ENCODE data around the gene ASB16. TPM values are rescaled to one million over a fixed set of nuclear protein-coding genes. Genes with fewer than 3 reads are reported as not detected.

Gene ASB16
- polyA plus RNA-seq, 1 donor from 2014 or later = not detected

DNA sequence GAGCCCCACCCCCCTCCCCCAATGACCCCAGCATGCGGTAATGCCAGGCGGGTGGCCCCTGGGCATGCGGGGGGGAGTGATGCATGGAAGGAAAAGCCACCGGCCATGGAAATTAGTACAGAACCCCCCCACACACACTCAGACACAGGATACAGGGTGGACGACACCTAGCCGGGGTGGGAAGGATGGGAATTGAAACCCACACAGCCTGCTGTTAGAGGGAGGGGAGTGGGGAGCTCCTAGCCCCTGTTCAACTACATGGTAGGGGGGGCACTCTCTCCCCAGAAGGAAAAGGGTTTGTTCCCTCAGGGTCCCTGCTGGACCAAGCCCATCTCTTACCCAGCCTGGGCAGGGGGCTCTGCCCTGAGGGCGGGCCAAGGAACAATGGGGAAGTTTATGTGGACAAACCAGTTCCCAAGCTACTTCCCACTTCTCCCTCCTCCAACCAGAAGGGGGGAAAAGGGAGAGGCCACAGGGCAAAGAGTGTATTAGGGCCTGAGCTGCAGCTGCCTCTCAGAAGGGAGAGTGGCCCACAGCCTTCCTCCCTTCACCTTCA, 21.5 kb downstream of the ASB16 start:
- Mint-ChIP-seq H3K27me3 (no peaks in the 10 kb centered on the region), H3K27ac (peak overlapping the region in 1 of 3 donors; percentile 65), H3K4me3 (peak overlapping the region in 1 of 4 donors; percentile 40), H3K9me3 (no peaks in the 10 kb centered on the region), H3K4me1 (peaks cover 7 to 14% (median 13%) of the 10 kb centered on the region in 3 donors), H3K36me3 (peaks cover 5% of the 10 kb centered on the region)

DNA sequence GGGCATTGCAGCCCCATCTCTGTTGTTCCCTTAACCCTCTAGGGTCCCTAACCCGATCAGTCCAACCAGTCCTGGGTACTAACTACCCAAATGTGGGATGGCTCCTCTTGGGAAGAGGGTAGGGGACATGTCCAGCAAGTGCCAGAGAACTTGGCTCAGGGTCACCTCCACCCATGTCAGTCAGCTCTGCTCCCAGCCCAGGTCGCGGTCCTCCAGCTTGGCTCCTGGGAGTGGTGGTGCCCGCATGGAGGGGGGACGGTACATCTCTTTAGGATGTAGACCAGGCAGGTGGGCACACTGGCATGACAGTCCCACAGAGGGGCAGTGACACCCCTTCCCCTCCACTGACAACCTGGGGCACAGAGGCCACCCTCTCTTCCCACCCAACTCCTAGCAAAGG, 22.2 kb downstream of the ASB16 start:
- peaks cover 5 to 17% (median 11%) of the 10 kb centered on the region in 3 donors for H3K4me1 Mint-ChIP-seq

DNA sequence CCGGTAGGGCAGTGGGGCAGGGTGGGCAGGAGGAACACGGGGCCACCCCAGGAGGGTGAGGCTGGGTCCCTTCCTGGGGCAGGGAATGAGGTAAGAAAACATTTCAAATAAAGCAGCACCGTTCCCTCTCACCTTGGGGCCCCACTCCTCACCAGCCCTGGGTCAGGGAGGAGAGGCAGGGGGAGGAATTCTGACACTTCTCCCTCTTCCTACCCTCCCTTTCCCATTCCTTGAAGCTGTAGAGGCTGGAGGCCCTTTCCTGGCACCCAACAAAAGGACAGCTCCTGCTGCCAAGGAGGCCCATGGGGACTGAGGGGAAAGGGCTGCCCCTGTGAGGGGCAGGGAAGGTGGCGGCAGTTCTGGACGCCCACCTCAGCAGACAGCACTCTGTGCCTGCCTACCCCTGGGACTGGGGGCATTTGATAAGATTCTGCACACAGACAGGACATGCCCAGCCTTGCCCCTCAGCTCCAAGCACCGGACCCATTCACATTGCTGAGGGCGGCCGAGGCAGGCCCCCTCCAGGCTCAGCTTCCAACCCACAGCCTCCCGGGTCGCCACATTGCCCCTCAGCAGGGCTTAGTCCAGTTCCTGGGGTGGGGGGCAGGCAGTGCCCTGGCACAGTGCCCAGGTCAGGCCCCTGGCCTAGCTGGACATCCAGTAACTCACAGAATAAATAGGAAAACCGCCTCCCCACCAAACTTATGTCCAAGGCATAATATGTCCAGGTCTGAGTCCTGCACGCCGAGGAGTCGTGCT, 23.0 kb downstream of the ASB16 start:
- Mint-ChIP-seq H3K4me3 (peak overlapping the region in 1 of 4 donors; percentile 60), H3K27ac (no peak overlapping the region), H3K27me3 (no peaks in the 10 kb centered on the region), H3K36me3 (peaks cover 9% of the 10 kb centered on the region), H3K9me3 (no peaks in the 10 kb centered on the region), H3K4me1 (peaks cover 9 to 16% (median 13%) of the 10 kb centered on the region in 3 donors)

More for the DNA sequence above, 22.2 kb downstream of the ASB16 start:
- no peaks in the 10 kb centered on the region for H3K9me3 Mint-ChIP-seq
- H3K27ac Mint-ChIP-seq = peak overlapping the region in 1 of 3 donors; percentile 65
- H3K36me3 Mint-ChIP-seq = peaks cover 5% of the 10 kb centered on the region
- H3K27me3 Mint-ChIP-seq = no peaks in the 10 kb centered on the region
- H3K4me3 Mint-ChIP-seq = peak overlapping the region in 1 of 4 donors; percentile 40

DNA sequence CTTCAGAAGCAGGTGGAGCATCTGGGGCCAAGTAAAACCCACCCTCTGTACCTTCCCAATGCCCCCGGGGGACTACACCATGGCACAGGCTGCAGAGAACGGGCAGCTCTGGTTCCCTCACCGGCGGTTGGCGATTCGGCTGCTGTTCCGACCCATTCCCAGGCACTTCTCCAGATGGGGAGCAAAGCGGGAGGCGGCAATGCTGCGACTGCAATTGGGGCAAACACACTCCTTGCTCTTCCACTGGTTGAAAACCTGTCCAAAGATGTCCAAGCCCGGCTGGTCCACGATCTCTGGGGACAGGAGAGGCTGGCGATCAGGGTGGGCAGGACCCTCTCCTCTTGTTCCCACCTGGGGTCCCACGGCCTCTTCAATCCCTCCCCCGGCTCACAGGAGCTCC, 26.6 kb downstream of the ASB16 start:
- H3K36me3 Mint-ChIP-seq = peaks cover 6% of the 10 kb centered on the region
- H3K27ac Mint-ChIP-seq = peak overlapping the region in 1 of 3 donors; percentile 89
- H3K9me3 Mint-ChIP-seq = no peaks in the 10 kb centered on the region
- peak overlapping the region in 1 of 4 donors; percentile 92 for H3K4me3 Mint-ChIP-seq
- H3K4me1 Mint-ChIP-seq = peaks cover 16 to 22% (median 17%) of the 10 kb centered on the region in 3 donors
- no peaks in the 10 kb centered on the region for H3K27me3 Mint-ChIP-seq

DNA sequence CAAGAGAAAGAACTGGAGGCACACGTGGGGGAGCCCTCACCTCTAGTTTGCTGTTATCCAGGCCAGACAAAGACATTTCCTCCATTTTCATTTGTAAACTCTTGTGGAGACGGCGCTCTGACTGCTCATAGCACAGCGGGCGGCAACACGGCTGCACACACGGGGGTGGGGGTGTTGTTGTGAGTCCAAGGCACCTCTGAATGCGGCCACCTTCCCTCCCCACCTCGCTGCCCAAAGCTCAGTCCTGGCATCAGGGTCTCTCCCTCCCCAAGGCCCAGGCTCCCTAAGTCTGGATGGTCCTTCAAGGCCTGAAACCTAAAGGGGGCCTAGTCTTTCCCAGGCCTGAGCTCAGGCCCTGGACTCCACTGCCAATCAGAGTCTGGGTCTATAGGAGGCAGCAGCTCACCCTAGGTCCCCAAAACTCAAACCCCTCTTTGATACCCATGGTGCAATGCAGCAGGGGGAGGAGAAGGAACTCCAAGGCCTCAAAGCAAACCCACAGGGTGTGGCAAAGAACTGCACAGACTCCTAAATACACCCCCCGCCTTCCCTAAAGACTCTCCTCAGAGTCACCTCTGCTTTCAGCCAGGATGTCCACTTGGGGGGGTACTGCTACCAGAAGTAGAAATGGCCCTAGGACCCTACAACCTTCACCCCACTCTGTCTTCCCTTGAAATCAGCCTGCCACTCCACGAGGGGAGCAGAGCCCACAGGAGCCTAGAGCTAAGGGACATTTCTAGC, 27.6 kb downstream of the ASB16 start:
- peaks cover 6% of the 10 kb centered on the region for H3K36me3 Mint-ChIP-seq
- H3K27me3 Mint-ChIP-seq = no peaks in the 10 kb centered on the region
- no peaks in the 10 kb centered on the region for H3K9me3 Mint-ChIP-seq
- peak overlapping the region; percentile 84 to 96 (median 94) for H3K4me3 Mint-ChIP-seq
- peaks cover 21 to 28% (median 24%) of the 10 kb centered on the region in 3 donors for H3K4me1 Mint-ChIP-seq
- peak overlapping the region; percentile 78 to 89 (median 88) for H3K27ac Mint-ChIP-seq

DNA sequence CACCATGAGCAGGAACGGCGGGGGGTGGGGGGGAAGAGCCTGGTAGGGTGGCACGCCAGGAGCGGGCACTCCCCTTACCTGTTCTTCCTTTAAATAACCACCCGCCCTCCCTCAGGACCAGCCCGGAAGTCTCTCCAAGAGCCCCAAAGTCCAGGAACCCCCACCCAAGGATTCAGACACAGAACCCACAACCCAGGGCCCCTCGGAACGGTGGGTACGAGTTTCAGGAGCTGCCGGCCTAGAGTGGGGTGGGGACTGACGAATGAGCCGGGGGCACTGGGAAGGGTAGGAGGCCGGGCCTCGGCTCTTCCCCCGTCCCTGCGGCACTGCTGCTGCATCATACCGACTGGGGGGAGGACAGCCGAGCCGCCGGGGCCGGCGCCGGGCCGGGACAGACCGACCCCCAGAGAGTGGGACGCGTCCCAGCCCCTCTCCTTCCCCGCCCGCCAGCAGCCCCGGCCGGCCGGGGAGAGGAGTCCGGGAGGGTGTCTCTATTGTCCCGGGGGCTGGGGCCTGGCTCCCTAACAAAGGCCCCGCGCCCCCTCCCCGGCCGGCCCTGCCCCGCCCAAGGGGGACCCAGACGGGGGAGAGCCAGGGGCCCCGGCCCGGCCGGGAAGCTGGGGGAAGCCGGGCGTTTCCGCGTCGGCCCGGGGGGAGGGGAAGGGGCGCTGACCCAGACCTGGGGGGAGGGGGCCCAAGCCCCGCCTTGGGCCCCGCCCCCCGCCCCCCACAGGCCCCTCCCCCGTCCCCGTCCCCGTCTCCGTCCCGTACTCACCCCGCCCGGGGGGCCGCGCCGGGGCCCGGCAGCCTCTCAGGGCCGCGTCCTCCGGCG, 28.4 kb downstream of the ASB16 start:
- Mint-ChIP-seq H3K27ac (peak overlapping the region; percentile 78 to 89 (median 88)), H3K4me3 (peak overlapping the region; percentile 84 to 96 (median 94)), H3K27me3 (no peaks in the 10 kb centered on the region), H3K4me1 (peaks cover 25 to 36% (median 30%) of the 10 kb centered on the region in 3 donors), H3K36me3 (peaks cover 6% of the 10 kb centered on the region), H3K9me3 (no peaks in the 10 kb centered on the region)

DNA sequence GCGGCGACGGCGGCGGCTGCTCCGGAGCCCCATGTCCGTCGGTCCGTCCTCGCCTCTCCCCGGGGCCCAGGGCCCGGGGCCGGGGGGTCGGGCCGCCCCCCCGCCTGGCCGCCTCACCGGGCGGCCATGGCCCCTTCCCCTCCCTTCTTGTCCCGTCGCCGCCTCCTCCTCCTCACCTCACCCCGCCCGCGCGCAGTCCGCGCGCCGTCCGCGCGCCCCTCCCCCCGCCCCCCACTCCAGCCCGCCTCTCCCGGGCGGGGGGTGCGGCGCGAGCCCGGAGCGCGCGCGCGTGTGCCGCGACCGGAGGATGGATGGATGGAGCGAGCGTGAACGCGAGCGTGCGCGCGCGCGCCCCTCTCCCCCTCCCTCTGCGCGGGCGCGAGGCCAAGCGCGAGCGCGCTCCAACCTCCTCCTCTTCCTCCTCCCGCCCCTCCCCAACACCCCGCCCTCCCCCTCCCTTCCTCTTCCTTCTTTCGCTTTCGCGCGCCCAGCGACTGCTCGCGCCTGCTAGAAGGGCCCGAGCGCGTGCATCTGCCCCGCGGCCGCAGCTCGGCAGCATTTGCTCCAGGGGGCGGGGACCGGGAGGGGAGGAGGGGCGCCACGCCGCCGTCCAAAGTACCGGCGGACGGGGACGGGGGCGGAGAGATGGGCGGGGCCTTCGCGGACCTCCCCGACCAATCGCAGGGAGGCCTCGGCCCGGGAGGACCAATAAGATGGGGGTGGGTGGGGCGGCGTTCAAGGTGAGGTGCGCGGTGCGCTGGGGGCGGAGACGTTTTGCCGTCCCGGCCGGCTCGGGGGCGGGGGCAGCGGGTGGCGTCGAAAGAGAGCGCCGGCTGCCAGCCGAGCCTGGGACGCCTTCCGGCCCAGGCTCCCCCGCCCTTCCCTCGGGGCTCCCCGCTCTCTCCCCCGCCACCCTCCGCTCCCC, 29.3 kb downstream of the ASB16 start, which contains the start of gene ATXN7L3:
TSS of gene ATXN7L3 (minus strand) at position 332 of the 925 bp plus-strand sequence. CDS start 1,814 bp downstream, outside the sequence.
- Mint-ChIP-seq H3K27ac (peak within 1 kb of the TSS; percentile 78 to 93 (median 89)), H3K9me3 (no peaks in the 10 kb centered on the region), H3K4me1 (peaks cover 27 to 38% (median 31%) of the 10 kb centered on the region in 3 donors), H3K27me3 (no peaks in the 10 kb centered on the region), H3K4me3 (peak within 1 kb of the TSS; percentile 84 to 96 (median 94)), H3K36me3 (peaks cover 6% of the 10 kb centered on the region)

DNA sequence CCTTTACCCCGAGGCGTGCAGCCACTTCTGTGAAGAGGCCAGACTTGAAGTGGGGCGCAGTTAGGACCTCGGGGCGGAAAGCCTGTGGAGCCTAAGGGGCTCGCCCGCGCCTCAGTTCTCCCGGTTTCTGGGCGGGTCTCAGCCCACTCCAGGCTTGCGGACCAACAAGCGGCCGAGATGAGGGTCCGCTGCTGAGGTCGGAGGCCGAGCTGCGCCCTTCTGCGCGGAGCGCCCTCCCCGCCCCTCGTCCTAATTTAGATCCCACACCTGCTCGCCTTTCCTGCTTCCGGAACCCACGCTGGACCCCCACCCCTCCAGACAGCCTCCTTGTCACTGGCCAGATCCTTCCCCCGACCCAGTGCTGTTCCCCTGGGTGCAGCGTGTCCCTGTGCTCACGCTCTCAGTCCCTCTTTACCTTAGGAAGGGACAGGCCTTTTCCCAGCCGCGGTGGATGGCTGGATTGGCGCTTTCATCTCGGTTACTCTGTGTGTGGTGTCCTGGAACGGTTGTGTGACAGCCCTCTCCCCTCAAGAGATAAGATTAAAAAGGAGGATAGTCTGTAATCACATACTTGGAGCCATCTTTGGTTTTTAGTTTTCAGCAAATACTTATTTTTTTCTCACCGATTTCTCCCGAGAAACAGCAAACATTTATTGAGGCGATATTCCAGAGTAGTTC, 30.1 kb downstream of the ASB16 start:
- Mint-ChIP-seq H3K27me3 (no peaks in the 10 kb centered on the region), H3K36me3 (peaks cover 5% of the 10 kb centered on the region), H3K9me3 (no peaks in the 10 kb centered on the region), H3K4me1 (peaks cover 27 to 38% (median 31%) of the 10 kb centered on the region in 3 donors), H3K27ac (peak overlapping the region; percentile 78 to 93 (median 88)), H3K4me3 (peak overlapping the region; percentile 82 to 96 (median 89))

DNA sequence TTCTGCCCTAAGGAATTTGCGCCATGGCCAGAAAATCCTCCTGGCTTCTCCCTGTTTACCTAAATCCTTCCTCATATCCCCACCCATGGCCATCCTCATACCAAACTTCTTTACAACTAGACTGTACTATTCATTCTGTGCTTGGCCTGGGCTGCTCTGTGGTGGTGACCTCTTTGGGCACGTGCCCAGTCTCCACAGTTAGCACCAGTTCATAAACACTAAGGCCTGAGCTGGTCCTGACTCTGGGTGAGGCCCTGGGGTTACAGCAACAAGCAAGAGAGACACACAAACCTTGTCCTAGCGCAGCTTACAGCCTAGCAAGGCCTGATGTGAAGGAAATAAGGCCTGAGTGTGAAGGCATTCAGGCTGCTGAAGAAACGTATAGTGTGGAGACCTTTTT, 32.3 kb downstream of the ASB16 start:
- H3K4me1 Mint-ChIP-seq = peaks cover 26 to 32% (median 29%) of the 10 kb centered on the region in 3 donors
- peak overlapping the region in 1 of 3 donors; percentile 88 for H3K27ac Mint-ChIP-seq
- peaks cover 4% of the 10 kb centered on the region for H3K36me3 Mint-ChIP-seq
- peak overlapping the region; percentile 52 to 86 (median 76) for H3K4me3 Mint-ChIP-seq
- H3K27me3 Mint-ChIP-seq = no peaks in the 10 kb centered on the region
- H3K9me3 Mint-ChIP-seq = no peaks in the 10 kb centered on the region

DNA sequence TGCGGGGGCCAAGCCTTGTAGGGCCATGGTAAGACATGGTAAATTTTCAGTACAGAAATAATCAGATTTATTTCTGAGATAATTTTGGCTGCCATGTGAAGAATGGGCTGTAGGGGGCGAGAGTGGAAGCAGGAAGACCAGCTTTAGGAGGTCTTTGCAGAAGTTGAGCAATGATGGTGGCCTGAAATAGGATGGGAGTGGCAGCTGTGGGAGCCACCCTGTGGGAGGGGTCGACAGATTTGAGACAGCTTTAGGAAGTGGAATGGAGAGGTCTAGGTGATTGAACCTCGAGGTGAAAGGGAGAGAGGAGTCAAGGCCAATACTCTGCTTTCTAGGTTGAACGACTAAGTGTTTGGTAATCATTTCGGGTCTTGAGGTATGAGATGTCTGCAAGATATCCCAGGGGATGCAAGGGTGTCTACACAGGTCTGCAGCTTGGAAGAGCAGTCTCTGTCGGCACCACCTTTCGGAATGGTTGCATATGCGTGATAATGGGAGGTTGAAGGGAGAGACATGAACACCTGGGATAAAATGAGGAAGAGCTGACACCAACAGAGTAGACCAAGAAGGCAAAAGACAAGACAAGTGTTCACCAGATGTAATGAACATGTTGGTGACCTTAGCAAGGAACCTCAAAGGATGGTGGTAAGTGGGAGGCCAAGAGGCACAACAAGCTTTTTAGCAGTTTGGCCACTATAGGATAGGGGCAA, 33.4 kb downstream of the ASB16 start:
- peak overlapping the region in 1 of 4 donors; percentile 82 for H3K4me3 Mint-ChIP-seq
- no peaks in the 10 kb centered on the region for H3K27me3 Mint-ChIP-seq
- H3K4me1 Mint-ChIP-seq = peaks cover 21 to 26% (median 23%) of the 10 kb centered on the region in 3 donors
- no peaks in the 10 kb centered on the region for H3K36me3 Mint-ChIP-seq
- no peaks in the 10 kb centered on the region for H3K9me3 Mint-ChIP-seq
- peak overlapping the region in 2 of 3 donors; percentile 34 to 36 for H3K27ac Mint-ChIP-seq

DNA sequence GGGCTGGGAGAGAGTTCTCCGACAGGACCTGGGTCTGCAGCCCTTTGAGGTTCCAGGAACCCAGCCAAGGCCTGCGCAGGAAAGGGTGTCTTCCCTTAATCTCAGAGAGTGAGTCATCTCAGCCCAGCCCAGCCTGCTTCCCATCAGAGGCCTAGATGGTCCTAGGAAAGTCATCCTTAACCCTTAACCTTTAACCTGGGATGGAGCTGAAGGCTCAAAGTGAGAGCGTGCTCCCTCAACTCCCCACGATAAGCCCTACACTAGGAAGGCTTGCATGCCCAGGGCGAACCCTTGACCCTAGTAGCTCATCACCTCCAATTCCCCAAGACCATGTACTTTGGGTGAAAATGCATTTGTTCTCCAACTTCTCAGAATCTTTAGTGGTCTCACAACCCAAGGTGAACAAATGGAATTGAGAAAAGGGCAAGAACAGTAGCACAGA, 34.0 kb downstream of the ASB16 start:
- Mint-ChIP-seq H3K36me3 (no peaks in the 10 kb centered on the region), H3K27ac (peak overlapping the region in 2 of 3 donors; percentile 31 to 39), H3K27me3 (no peaks in the 10 kb centered on the region), H3K9me3 (no peaks in the 10 kb centered on the region), H3K4me1 (peaks cover 21 to 26% (median 23%) of the 10 kb centered on the region in 3 donors), H3K4me3 (no peak overlapping the region)

All from IgD-negative memory B cell (primary cell).